CD4-positive, alpha-beta T cell (primary cell): ENCODE measurements around the gene TMEM196. TPM values are rescaled to one million over a fixed set of nuclear protein-coding genes. Genes with fewer than 3 reads are reported as not detected.

Source experiments
- ATAC-seq: fragments of 200-7000 bp; cut with Tn5 transposase; one replicate; pipeline ENCODE4 v1.10.0; 2022; ENCODE audit warnings: mild to moderate bottlenecking; ENCODE audit not compliant: poor library complexity
- CTCF ChIA-PET: fragments of 350-600 bp; sonication (Branson Sonifier 250); formaldehyde crosslinking; loops from one replicate; lab custom pipeline; 2021; ENCODE audit warnings: antibody characterized with exemption, inconsistent platforms; lab: Charles Lee
- POLR2A ChIA-PET: fragments of 350-600 bp; sonication (Branson Sonifier 250); formaldehyde crosslinking; loops from one replicate; lab custom pipeline; 2021; ENCODE audit warnings: antibody characterized with exemption, inconsistent platforms; lab: Charles Lee
- DNase-seq, 14 experiments: peaks; one replicate each; pipeline ENCODE4 v3.0.0-alpha.2; 2013 to 2020; ENCODE audit warnings: mixed read lengths in 2 of 14
- H3K27ac ChIP-seq, 2 donors: one replicate each; pipeline versions ENCODE4 v1.5.1 to v1.7.0; 2013; ENCODE audit warnings: low read length in 2 of 2, low read depth in 1 of 2, mild to moderate bottlenecking in 1 of 2
- H3K27me3 ChIP-seq, 2 experiments: 1 replicate in 1 of 2; 2 replicates in 1 of 2; pipeline versions ENCODE4 v1.6.1 to v1.7.0; 2013; ENCODE audit warnings: low read length in 2 of 2, control low read depth in 1 of 2, mild to moderate bottlenecking in 1 of 2, moderate library complexity in 1 of 2; ENCODE audit not compliant: insufficient read depth in 2 of 2, control insufficient read depth in 1 of 2
- H3K36me3 ChIP-seq: one replicate; pipeline ENCODE4 v1.6.1; 2013; ENCODE audit warnings: low read length, control low read depth; ENCODE audit not compliant: insufficient read depth
- H3K4me1 ChIP-seq: one replicate; pipeline ENCODE4 v1.6.1; 2013; ENCODE audit warnings: low read length, control low read depth; ENCODE audit not compliant: insufficient read depth
- H3K4me3 ChIP-seq: one replicate; pipeline ENCODE4 v1.5.1; 2013; ENCODE audit warnings: mild to moderate bottlenecking, low read length, moderate library complexity
- H3K9me3 ChIP-seq, 2 experiments: 1 replicate in 1 of 2; 2 replicates in 1 of 2; pipeline versions ENCODE4 v1.6.1 to v1.7.0; 2013; ENCODE audit warnings: low read length in 2 of 2, mild to moderate bottlenecking in 2 of 2, control low read depth in 1 of 2, moderate library complexity in 1 of 2; ENCODE audit not compliant: control insufficient read depth in 1 of 2, insufficient read depth in 1 of 2
- H3K27ac Mint-ChIP-seq: one replicate; pipeline ENCODE4 v1.8.0; 2020; ENCODE audit warnings: mixed read lengths
- H3K27me3 Mint-ChIP-seq: one replicate; pipeline ENCODE4 v1.8.0; 2021; ENCODE audit warnings: mixed read lengths
- H3K36me3 Mint-ChIP-seq: one replicate; pipeline ENCODE4 v1.8.0; 2021; ENCODE audit warnings: low read depth, mixed read lengths
- H3K4me1 Mint-ChIP-seq: one replicate; pipeline ENCODE4 v1.8.0; 2021; ENCODE audit warnings: low read depth, mixed read lengths
- H3K4me3 Mint-ChIP-seq: one replicate; pipeline ENCODE4 v1.8.0; 2020; ENCODE audit warnings: mild to moderate bottlenecking, mixed read lengths
- H3K9me3 Mint-ChIP-seq: one replicate; pipeline ENCODE4 v1.8.0; 2020; ENCODE audit warnings: mixed read lengths
- intact Hi-C, 2 experiments: fragments of 100-400 bp; cut with DNase I in 1 of 2; cut with micrococcal nuclease in 1 of 2; formaldehyde crosslinking; loops; one replicate each; pipeline versions ENCODE4 v1.15.1 to v1.9.0; 2023 to 2025; cut with DNase I, micrococcal nuclease
- total RNA-seq, 174 experiments: library from RNA in 2 of 174; stranded (reverse) in 2 of 174; gene quantifications; one replicate each; pipeline ENCODE4 v1.2.3 and lab custom pipeline; 2021 to 2026
- TF ChIP-seq, protein P1 (sequence below): fragments of 200-600 bp; IDR thresholded peaks from one replicate; pipeline ENCODE4 v1.8.0; 2022; ENCODE audit warnings: antibody characterized with exemption, mild to moderate bottlenecking

The TMEM196 gene
- total RNA-seq, 2 experiments from 2014 or later: not detected

DNA sequence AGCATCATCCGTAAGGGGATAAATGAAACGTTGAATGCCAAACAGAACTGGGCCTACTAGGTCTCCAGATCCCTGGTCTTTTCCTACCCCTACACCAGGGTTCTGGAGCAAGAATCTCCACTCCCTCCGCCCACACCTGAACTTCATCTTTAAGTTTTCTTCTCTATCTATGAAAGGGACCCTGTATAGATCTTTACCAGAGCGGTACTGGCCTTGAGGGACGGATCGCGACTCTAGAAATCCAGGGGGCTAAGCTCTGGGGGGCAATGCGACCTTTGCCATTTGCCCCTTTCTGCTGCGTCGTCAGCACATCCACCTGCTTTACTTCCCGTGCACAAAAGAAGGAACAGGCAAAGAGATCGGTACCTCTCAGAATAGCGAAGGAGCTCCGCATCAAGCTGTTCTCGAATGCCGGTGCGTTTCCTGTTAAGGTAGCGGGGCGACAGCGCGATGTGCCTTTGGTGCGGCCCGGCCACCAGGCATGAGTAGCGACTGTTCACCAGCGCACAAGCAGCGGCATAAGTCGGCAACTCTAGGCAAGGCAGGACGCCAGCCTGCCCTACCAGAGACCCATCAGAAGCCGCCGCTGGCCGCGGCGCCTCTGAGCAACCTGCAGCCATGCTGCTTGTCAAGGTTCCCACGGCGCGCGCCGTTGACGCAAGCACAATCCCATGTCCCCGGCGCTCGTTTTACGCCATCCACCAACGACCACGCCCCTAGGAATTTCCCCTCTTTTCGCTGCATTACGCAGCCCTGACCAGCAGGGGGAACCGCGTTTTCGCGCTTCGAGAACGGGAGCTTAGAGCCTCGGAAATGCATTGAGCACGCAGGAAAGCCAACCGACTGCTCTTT lies 64.8 kb downstream of the TMEM196 start, which contains the start of gene POLR1F:
TSS of gene POLR1F (minus strand) at position 641 of the 852 bp plus-strand sequence. CDS start at position 620, 21 bp downstream.
- Histone ChIP-seq H3K9me3 (no peaks in the 10 kb centered on the region), H3K27ac (peak within 1 kb of the TSS; percentile 54 to 84), H3K27me3 (no peaks in the 10 kb centered on the region), H3K4me3 (peak within 1 kb of the TSS; percentile 75), H3K4me1 (peaks cover 19% of the 10 kb centered on the region), H3K36me3 (no peaks in the 10 kb centered on the region)
- H3K36me3 Mint-ChIP-seq: peaks cover 23% of the 10 kb centered on the region
- POLR2A ChIA-PET: interaction anchor here (0.5 to 1.4 kb wide), 7 partner anchors 9 to 1719 kb away, joined by 3 to 13 read pairs (median 4); partner anchors contain the start of gene SP4
- no peaks in the 10 kb centered on the region for H3K27me3 Mint-ChIP-seq
- H3K4me3 Mint-ChIP-seq: peak within 1 kb of the TSS; percentile 96
- CTCF ChIA-PET: interaction anchor here (0.6 to 1.5 kb wide), 5 partner anchors 11 to 890 kb away, joined by 3 to 14 read pairs (median 5); no protein-coding TSS in a partner anchor
- TF ChIP-seq, protein P1, sequence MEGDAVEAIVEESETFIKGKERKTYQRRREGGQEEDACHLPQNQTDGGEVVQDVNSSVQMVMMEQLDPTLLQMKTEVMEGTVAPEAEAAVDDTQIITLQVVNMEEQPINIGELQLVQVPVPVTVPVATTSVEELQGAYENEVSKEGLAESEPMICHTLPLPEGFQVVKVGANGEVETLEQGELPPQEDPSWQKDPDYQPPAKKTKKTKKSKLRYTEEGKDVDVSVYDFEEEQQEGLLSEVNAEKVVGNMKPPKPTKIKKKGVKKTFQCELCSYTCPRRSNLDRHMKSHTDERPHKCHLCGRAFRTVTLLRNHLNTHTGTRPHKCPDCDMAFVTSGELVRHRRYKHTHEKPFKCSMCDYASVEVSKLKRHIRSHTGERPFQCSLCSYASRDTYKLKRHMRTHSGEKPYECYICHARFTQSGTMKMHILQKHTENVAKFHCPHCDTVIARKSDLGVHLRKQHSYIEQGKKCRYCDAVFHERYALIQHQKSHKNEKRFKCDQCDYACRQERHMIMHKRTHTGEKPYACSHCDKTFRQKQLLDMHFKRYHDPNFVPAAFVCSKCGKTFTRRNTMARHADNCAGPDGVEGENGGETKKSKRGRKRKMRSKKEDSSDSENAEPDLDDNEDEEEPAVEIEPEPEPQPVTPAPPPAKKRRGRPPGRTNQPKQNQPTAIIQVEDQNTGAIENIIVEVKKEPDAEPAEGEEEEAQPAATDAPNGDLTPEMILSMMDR: peak; percentile 90
- ATAC-seq: peak; percentile 93
- H3K9me3 Mint-ChIP-seq: no peaks in the 10 kb centered on the region
- intact Hi-C loops: loop anchor here in 1 of 2 experiments (5.0 kb wide), 1 partner anchor 464 kb away; no protein-coding TSS in a partner anchor
- peak within 1 kb of the TSS; percentile 92 for H3K27ac Mint-ChIP-seq
- peaks cover 56% of the 10 kb centered on the region for H3K4me1 Mint-ChIP-seq
- peak; percentile 84 to 97 (median 90) for DNase-seq

GRCh38 chr7:19707240-19707639 lies 66.2 kb downstream of the TMEM196 start:
- POLR2A ChIA-PET: no interaction called here
- H3K27ac Mint-ChIP-seq: peak overlapping the region; percentile 92
- Histone ChIP-seq H3K27ac (no peak overlapping the region), H3K4me1 (peaks cover 19% of the 10 kb centered on the region), H3K36me3 (no peaks in the 10 kb centered on the region), H3K27me3 (no peaks in the 10 kb centered on the region), H3K4me3 (no peak overlapping the region), H3K9me3 (no peaks in the 10 kb centered on the region)
- CTCF ChIA-PET: interaction anchor here (0.9 kb wide), 1 partner anchor 8 kb away, joined by 3 read pairs; no protein-coding TSS in a partner anchor
- H3K27me3 Mint-ChIP-seq: no peaks in the 10 kb centered on the region
- DNase-seq (no peak), ATAC-seq (no peak)
- peaks cover 56% of the 10 kb centered on the region for H3K4me1 Mint-ChIP-seq
- intact Hi-C loops: loop anchor here in 1 of 2 experiments (5.0 kb wide), 1 partner anchor 465 kb away; no protein-coding TSS in a partner anchor
- TF ChIP-seq, protein P1: no peak
- peaks cover 33% of the 10 kb centered on the region for H3K36me3 Mint-ChIP-seq
- peak overlapping the region; percentile 96 for H3K4me3 Mint-ChIP-seq
- no peaks in the 10 kb centered on the region for H3K9me3 Mint-ChIP-seq

DNA sequence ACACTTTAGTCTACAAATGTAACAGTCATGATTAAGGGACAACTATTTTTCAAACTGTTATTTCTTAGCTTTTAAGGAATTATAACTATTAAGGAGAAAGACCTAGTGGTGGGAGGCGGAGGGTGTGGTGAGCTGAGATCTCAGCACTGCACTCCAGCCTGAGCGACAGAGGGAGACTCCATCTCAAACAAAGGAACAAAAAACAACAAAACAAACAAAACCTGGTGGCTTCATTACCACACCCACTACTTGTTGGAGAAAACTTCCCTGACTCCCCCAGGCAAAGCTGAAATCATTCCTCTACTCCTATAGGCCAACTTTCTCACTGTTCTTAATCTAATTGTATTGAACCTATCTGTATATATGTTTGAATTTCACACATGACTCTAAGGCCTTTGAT lies 67.8 kb downstream of the TMEM196 start:
- H3K4me1 Mint-ChIP-seq: peaks cover 56% of the 10 kb centered on the region

More for the DNA sequence above, 67.8 kb downstream of the TMEM196 start:
- H3K36me3 ChIP-seq: peaks cover 10% of the 10 kb centered on the region
- ATAC-seq: no peak
- Mint-ChIP-seq H3K9me3 (no peaks in the 10 kb centered on the region), H3K4me3 (peak overlapping the region; percentile 67), H3K36me3 (peaks cover 45% of the 10 kb centered on the region), H3K27ac (peak overlapping the region; percentile 92), H3K27me3 (no peaks in the 10 kb centered on the region)
- H3K27me3 ChIP-seq: no peaks in the 10 kb centered on the region
- peaks cover 19% of the 10 kb centered on the region for H3K4me1 ChIP-seq
- DNase-seq: no peak
- intact Hi-C loops: loop anchor here in 1 of 2 experiments (5.0 kb wide), 1 partner anchor 467 kb away; no protein-coding TSS in a partner anchor
- TF ChIP-seq, protein P1: no peak
- no peaks in the 10 kb centered on the region for H3K9me3 ChIP-seq
- no peak overlapping the region for H3K4me3 ChIP-seq
- no peak overlapping the region for H3K27ac ChIP-seq
- ChIA-PET POLR2A (no interaction called here), CTCF (no interaction called here)
